Fibroblast of skin of scalp (primary cell): ENCODE data around the gene LMAN2L.

Experiments used
- DNase-seq: peaks from one replicate; pipeline ENCODE4 v3.0.0-alpha.2; 2013

LMAN2L gene

DNA sequence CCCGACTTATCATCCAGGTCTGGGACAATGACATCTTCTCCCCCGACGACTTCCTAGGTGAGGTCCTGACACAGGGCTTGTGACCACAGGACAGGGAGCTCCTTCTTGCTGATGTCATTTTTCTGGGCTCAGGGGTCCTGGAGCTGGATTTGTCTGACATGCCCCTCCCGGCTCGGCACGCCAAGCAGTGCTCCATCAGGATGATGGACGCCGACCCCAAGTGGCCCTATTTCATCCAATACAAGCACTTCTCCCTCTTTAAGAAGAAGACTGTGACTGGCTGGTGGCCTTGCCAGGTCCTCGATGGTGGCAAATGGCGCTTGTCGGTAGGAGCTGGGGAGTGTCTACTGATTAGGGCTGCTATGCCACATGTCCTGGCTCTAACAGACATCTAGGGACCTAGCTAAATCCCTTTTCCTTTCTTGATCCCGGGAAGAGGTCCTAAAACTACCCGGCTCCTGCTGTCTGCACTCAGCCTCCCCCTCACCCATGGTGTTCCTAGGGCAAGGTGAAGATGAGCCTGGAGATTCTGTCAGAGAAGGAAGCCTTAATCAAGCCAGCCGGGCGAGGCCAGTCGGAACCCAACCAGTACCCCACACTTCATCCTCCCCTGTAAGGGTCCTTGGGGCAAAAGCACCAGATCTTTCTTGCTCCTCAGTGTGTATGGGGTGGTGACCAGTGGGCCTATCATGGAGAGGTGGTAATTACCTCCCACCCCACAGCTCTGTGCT lies 36.7 kb downstream of the LMAN2L start:
- no peak for DNase-seq

DNA sequence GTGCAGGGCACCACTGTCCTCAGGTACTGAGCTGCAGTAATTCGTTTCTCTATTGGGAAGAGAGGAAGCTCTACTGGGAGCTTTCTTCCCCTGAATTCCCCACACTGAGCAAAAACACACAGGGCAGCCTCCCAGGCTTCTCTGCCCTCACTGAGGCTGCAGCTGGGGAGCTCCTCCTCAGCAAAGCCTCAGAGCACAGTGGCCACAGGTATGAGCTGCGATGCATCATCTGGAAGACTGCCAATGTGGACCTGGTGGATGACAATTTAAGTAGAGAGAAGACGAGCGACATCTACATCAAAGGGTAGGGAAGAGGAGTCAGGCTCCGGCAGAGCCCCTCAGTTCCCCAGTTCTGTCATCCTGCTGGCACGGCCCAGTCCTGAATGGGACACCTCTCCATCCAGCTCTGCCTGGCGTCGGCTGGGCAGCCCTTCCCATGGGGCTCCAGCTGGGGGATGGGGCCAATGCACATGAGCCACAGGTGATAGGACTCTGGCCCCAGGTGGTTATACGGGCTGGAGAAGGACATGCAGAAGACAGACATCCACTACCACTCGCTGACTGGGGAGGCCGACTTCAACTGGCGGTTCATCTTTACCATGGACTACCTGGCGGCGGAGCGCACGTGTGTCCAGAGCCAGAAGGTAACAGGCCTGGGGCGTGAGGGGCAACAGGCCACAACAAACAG lies 37.6 kb downstream of the LMAN2L start:
- DNase-seq = no peak

GRCh38 chr2:96701636-96702035 lies 38.2 kb downstream of the LMAN2L start:
- no peak for DNase-seq

- no peak for DNase-seq
These were observed 39.8 kb downstream of the LMAN2L start for GRCh38 chr2:96700086-96700485.

DNA sequence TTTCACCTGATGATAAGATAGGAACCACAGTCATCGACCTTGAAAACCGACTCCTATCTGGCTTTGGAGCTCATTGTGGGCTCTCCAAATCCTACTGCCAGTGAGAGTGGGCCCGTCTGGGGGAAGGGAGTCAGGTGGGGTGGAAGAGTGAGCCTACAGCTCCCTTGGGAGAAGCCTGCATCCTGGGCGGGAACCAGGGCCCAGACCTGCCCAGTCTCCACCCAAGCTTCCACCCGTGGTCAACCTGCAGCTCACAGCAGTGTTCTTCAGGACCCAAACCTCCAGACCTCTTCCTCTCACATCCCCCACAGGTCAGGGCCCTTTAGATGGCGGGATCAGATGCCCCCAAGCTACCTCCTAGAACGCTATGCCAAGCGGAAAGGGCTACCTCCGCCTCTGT lies 40.2 kb downstream of the LMAN2L start:
- no peak for DNase-seq

DNA sequence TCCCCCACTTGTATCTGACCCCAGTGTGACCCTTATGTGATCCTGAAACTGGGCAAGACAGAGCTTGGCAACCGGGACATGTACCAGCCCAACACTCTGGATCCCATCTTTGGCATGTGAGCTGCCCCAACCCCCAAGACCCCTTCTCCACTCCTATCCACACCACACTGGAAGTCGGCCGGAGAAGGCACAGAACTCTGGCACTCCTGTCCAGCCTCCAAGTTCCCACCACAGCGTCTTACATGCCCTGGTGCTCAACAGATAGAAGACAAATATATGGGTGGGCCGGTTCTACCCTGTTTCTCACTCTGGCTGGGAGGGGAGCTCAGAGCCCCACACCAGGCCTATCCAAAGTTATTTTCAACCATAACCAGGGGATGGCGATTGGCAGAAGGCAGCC lies 40.8 kb downstream of the LMAN2L start:
- DNase-seq = no peak

DNA sequence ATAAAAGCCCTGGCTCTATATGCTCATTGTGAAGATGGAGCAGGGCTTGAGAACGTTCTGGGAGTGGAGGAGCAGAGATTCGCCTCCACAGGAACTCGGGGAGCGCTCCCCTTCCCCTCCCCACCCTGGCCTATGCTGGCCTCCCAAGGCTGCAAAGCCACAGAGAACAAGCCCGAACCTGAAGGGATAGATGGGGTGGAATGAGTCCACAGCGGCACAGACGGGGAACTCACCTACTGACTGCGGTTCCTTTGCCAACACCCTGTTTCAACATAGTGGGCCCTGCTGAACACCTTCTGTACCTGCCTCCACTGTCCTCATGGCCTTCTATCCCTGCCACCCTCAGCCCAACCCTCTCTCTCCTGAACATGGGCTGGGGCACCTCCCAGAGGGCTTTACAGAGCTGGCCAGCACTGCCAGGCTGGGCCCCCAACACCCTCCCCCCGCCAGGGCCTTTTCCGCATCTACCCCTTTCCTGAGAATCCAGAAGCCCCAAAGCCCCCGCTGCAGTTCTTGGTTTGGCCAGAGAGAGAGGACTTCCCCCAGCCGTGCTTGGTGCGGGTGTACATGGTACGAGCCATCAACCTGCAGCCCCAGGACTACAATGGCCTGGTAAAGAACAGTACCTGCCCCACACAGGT lies 41.5 kb downstream of the LMAN2L start:
- no peak for DNase-seq

GRCh38 chr2:96697476-96697875 lies 42.4 kb downstream of the LMAN2L start:
- no peak for DNase-seq

- no peak for DNase-seq
These were observed 44.3 kb downstream of the LMAN2L start for GRCh38 chr2:96695602-96696001.

GRCh38 chr2:96694816-96695455 lies 44.9 kb downstream of the LMAN2L start:
- DNase-seq = no peak

DNA sequence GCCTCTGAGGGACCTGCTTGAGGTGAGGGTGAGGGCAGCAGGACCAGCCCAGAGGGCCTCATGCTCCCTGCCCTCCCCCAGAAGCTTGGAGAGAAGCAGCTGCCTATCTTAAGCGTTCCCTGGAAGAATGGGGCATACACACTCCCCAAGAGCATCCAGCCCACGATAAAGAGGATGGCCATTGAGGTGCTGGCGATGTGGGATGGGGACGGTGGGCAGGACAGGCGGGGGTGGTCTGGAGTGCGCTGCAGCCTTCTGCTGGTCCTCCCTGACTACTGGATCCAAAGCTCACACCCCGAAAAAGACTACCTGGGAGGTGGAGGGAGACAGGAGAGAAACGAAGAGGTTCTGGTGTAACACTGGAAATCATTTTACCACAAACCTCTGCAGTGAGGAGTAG lies 45.6 kb downstream of the LMAN2L start:
- DNase-seq = no peak

GRCh38 chr2:96693286-96694200 lies 46.3 kb downstream of the LMAN2L start:
- DNase-seq = no peak

- DNase-seq = no peak
These were observed 47.5 kb downstream of the LMAN2L start for GRCh38 chr2:96692094-96692971.

GRCh38 chr2:96691022-96691612 lies 48.7 kb downstream of the LMAN2L start:
- no peak for DNase-seq

- no peak for DNase-seq
These were observed 49.4 kb downstream of the LMAN2L start for GRCh38 chr2:96690306-96691021.

DNA sequence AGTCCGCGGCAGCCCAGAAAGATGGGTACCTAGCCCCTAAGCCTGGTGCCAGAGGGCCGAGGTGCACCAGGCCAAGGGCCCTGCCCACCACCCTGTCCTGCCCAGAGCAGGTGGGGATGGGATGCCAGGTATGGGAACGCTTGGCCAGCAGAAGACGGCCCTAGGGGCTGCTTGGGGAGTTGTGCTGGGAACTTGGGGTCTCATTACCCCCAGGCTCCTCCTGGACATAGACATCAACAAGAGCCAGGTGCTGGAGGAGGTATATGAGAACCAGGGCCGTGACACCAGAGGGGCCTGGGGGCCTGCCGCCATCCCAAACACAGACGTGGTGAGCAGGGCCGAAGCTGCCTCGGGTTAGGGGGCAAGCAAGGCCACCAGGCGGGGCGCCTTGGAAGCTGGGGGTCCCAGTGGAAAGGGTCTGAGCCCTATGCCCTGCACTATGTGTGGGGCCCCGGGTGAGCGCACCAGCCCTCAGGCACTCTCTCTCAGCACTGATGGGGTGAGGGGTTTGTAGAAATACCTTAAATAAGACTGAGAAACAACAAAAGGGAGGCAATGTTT lies 50.4 kb downstream of the LMAN2L start:
- no peak for DNase-seq

GRCh38 chr2:96688649-96689430 lies 51.0 kb downstream of the LMAN2L start:
- no peak for DNase-seq

DNA sequence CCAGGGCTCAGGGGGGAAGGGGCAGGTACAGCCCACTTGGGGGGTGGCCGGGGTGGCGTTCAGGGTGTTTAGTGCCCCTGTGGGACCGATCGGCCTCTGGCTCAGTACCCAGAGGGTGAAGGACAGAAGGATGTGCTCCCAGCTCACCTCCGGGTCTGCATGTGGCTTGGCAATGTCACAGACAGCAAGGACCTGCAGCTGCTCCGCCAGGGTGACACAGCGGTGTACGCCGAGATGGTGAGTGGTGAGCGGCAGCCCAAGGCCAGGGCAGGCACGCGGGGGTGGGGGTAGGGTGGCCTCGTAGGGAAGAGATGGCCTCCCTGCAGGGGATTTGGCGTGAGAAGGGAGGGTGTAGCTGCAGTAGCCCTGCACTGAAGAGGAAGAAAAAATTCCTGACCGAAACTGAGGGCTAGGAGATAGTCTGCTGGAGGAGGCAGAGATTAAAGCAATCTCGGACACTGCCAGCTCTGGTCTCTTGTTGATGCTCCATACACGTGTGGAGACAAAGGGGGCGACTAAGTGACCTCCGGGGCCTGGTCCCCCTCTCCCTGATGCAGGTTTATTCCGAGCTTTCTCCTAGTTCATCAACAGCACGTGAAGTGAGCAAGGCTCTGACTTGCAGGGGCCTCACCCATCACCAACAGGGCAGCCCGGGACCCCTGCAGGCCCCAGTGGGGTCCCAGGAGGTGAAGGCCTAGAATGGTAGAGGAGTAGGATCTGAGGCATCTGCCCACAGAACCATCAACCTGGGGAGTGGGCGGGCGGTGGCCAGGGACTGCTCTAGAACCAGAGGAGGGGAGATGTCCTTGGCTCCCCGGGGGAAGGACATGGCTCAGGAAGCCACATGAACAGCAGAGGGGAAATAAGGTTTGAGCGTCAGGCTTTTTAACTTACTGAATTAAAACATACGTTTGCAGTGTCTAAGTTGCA lies 51.9 kb downstream of the LMAN2L start:
- no peak for DNase-seq
